ENCODE data around the gene BEND7.

The BEND7 gene

DNA sequence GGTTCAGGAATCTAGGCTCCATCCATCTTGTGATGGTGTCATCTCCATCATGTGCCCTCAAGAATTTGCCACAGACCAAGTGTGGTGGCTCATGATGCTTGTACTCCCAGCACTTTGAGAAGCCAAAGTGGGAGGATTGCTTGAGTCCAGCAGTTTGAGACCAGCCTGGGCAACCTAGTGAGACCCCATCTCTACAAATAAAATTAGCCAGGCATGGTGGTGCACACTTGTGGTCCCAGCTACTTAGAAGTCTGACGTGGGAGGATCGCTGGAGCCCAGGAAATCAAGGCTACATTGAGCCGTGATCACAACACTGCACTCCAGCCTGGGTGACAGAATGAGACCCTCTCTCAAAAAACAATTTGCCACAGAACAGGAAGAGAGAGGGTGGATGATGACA lies 127.7 kb downstream of the BEND7 start:
- H3K27me3 Mint-ChIP-seq = peaks cover 9% of the 10 kb centered on the region
- H3K9me3 Mint-ChIP-seq = no peaks in the 10 kb centered on the region
- H3K4me1 Mint-ChIP-seq (ENCODE audit: low read depth) = no peaks in the 10 kb centered on the region
- H3K4me3 Mint-ChIP-seq = no peak overlapping the region
- H3K27ac Mint-ChIP-seq = no peak overlapping the region
- H3K36me3 Mint-ChIP-seq (ENCODE audit: low read depth) = no peaks in the 10 kb centered on the region

DNA sequence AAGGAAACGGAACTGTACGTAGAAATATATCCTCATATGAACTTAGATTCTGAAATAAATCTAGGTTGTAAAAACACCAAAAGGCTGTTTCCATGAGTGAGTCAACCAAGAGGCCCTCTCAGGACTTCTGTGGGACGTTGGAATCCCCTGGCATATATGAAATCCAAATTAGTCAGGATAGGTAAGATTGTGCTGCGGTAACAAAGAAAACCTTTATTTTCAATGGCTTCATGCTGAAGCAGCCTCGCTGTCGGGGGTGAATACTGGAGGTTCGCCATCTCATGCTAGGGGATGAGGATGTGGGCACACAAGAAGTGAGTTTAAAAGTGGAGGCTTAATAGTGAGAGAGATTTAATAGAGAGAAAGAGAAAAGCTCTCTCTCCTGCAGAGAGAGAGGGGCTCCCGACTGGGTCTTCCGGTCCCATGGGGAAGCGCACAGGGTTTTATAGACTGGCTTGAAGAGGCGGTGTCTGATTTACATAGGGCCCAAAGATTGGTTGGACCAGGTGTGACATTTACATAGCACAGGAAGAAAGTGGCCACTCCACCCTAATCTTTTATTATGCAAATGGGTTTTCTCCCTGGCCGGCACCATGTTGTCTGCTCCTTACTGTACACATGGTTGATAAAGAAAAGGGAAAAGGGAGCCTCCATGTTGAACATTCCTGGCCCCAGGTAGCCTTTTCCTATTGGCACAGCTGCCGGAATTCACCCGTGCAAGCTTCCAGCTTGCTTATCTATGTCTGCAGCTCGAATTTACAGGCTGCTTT lies 128.4 kb downstream of the BEND7 start:
- H3K27me3 Mint-ChIP-seq = peaks cover 9% of the 10 kb centered on the region
- no peaks in the 10 kb centered on the region for H3K36me3 Mint-ChIP-seq (ENCODE audit: low read depth)
- H3K9me3 Mint-ChIP-seq = no peaks in the 10 kb centered on the region
- H3K27ac Mint-ChIP-seq = no peak overlapping the region
- H3K4me3 Mint-ChIP-seq = no peak overlapping the region
- H3K4me1 Mint-ChIP-seq (ENCODE audit: low read depth) = no peaks in the 10 kb centered on the region

- no peak overlapping the region for H3K27ac Mint-ChIP-seq
- H3K9me3 Mint-ChIP-seq = no peaks in the 10 kb centered on the region
- H3K4me1 Mint-ChIP-seq (ENCODE audit: low read depth) = no peaks in the 10 kb centered on the region
- H3K4me3 Mint-ChIP-seq = no peak overlapping the region
- no peaks in the 10 kb centered on the region for H3K36me3 Mint-ChIP-seq (ENCODE audit: low read depth)
- peaks cover 9% of the 10 kb centered on the region for H3K27me3 Mint-ChIP-seq
Measured at GRCh38 chr10:13399752-13400151, 129.1 kb downstream of the BEND7 start.

DNA sequence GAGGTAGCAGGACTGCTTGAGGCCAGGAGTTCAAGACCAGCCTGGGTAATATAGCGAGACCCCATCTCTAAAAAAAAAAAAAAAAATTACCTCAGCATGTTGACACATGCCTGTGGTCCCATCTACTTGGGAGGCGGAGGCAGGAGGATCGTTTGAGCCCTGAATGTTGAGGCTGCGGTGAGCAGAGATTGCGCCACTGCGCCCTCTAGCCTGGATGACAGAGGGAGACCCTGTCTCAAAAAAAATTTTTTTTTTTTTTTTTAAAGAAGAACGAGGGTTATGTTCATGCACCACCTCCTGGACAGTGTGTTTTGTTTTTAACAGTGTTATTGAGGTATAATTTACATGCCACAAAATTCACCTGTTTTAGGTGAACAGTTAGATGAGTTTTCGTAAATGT lies 129.6 kb downstream of the BEND7 start:
- Mint-ChIP-seq H3K9me3 (no peaks in the 10 kb centered on the region), H3K4me3 (no peak overlapping the region), H3K27me3 (peaks cover 9% of the 10 kb centered on the region), H3K4me1 (ENCODE audit: low read depth) (no peaks in the 10 kb centered on the region), H3K36me3 (ENCODE audit: low read depth) (no peaks in the 10 kb centered on the region), H3K27ac (no peak overlapping the region)

DNA sequence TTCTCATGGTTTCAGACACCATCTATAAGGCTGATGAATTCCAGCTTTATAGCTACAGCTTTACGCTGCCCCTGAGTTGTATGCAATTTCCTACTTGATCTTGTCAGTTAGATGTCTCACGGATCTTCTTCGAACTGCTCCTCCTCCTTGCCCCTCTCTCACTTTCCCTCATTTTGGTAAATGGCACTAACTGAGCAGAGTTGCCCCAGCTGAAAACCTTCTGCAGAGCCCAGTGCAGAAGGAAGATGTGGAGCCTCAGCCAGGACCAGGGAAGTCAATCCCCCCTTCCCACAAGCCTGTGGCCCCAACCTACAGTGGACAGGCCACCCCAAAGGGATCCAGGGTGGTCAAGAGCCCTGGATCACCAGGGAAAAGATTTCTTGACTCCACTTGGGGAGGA lies 131.8 kb downstream of the BEND7 start:
- peaks cover 6% of the 10 kb centered on the region for H3K27me3 Mint-ChIP-seq
- no peak overlapping the region for H3K27ac Mint-ChIP-seq
- H3K4me3 Mint-ChIP-seq = no peak overlapping the region
- no peaks in the 10 kb centered on the region for H3K9me3 Mint-ChIP-seq
- no peaks in the 10 kb centered on the region for H3K4me1 Mint-ChIP-seq (ENCODE audit: low read depth)
- no peaks in the 10 kb centered on the region for H3K36me3 Mint-ChIP-seq (ENCODE audit: low read depth)

- Mint-ChIP-seq H3K9me3 (no peaks in the 10 kb centered on the region), H3K4me1 (ENCODE audit: low read depth) (no peaks in the 10 kb centered on the region), H3K4me3 (no peak overlapping the region), H3K27me3 (peaks cover 6% of the 10 kb centered on the region), H3K36me3 (ENCODE audit: low read depth) (no peaks in the 10 kb centered on the region), H3K27ac (no peak overlapping the region)
Measured at GRCh38 chr10:13396369-13396768, 132.4 kb downstream of the BEND7 start.

DNA sequence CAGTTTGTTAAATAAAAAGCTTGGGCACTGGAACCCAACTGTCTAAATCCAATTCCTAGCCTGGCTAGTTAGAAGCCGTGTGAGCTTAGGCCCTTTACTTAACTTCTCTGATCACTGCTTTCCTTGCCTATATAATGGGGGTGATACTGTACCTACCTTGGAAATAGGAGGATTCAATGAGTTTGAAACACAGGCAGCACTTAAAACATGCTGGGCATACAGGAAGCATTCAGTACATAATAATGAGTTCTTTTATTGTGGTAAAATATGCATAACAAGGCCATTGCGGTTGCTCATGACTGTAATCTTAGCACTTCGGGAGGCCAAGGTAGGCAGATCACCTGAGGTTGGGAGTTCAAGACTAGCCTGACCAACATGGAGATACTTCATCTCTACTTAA lies 133.3 kb downstream of the BEND7 start:
- Mint-ChIP-seq H3K27ac (no peak overlapping the region), H3K4me1 (ENCODE audit: low read depth) (no peaks in the 10 kb centered on the region), H3K4me3 (no peak overlapping the region), H3K36me3 (ENCODE audit: low read depth) (no peaks in the 10 kb centered on the region), H3K27me3 (peaks cover 4% of the 10 kb centered on the region), H3K9me3 (no peaks in the 10 kb centered on the region)

- Mint-ChIP-seq H3K4me3 (no peak overlapping the region), H3K36me3 (ENCODE audit: low read depth) (no peaks in the 10 kb centered on the region), H3K27ac (no peak overlapping the region)
Measured at GRCh38 chr10:13393640-13394039, 135.2 kb downstream of the BEND7 start.

GRCh38 chr10:13392701-13393100 lies 136.1 kb downstream of the BEND7 start:
- Mint-ChIP-seq H3K9me3 (no peaks in the 10 kb centered on the region), H3K36me3 (ENCODE audit: low read depth) (no peaks in the 10 kb centered on the region), H3K27me3 (peaks cover 5% of the 10 kb centered on the region), H3K4me3 (no peak overlapping the region), H3K4me1 (ENCODE audit: low read depth) (no peaks in the 10 kb centered on the region), H3K27ac (no peak overlapping the region)

More at GRCh38 chr10:13393640-13394039, 135.2 kb downstream of the BEND7 start:
- Mint-ChIP-seq H3K4me1 (ENCODE audit: low read depth) (no peaks in the 10 kb centered on the region), H3K9me3 (no peaks in the 10 kb centered on the region), H3K27me3 (peaks cover 5% of the 10 kb centered on the region)
